ENCODE results near the gene ARHGEF12.

ARHGEF12 gene

DNA sequence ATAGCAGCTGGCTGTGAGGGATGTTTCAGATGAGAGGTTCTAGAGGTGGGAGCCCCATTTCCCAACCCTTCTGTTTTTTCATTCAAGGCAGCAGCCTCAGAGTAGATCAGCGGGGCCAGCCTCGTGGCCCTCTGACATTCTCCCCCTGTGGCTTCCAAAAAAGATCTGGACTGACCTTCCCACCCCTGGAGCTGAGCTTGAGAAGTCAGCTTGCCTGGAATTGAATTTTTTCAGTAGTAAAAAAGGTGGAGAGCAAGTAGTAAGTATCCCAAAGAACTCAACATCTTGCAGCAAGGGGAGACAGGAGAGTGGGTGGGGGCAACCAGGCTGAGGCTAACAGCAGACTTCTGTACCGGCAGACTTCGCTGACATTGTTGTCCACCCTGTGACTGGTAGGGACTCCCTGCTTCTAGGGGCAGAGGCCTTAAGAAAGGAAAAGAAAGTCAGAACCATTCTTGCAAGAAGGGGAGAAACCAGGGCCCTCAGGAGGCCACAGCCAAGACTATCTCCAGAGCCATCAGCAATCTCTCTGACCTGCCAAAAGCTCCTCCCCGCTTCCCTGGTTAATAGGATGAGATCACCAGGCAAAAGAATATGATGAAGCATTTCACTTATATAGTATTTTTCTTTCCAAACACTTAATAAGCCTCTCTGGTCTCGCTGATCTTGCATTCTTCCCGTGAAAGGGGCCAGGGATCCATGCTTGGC lies 173.3 kb downstream of the ARHGEF12 start:
- TF ChIP-seq CTCF (IDR thresholded peaks at IDR 0.05; ENCODE audit: poor library complexity, severe bottlenecking), result no peak
- Histone ChIP-seq H3K27me3 (ENCODE audit: insufficient read depth, poor library complexity, severe bottlenecking) (peaks cover 23% of the 10 kb centered on the region), H3K36me3 (ENCODE audit: low read depth) (no peaks in the 10 kb centered on the region), H3K4me1 (ENCODE audit: insufficient read depth, poor library complexity, severe bottlenecking) (no peaks in the 10 kb centered on the region), H3K4me3 (ENCODE audit: severe bottlenecking) (no peak overlapping the region), H3K27ac (ENCODE audit: poor library complexity, severe bottlenecking) (no peak overlapping the region), H3K9me3 (ENCODE audit: severe bottlenecking) (no peaks in the 10 kb centered on the region)
- DNase-seq (ENCODE audit: low spot score), result no peak
- ATAC-seq (ENCODE audit: low read depth), result no peak

GRCh38 chr11:120510406-120511115 lies 174.3 kb downstream of the ARHGEF12 start:
- peaks cover 17% of the 10 kb centered on the region for H3K27me3 ChIP-seq (ENCODE audit: insufficient read depth, poor library complexity, severe bottlenecking)
- no peak for DNase-seq (ENCODE audit: low spot score)
- H3K4me3 ChIP-seq (ENCODE audit: severe bottlenecking), result no peak overlapping the region
- TF ChIP-seq CTCF (IDR thresholded peaks at IDR 0.05; ENCODE audit: poor library complexity, severe bottlenecking), result no peak
- H3K27ac ChIP-seq (ENCODE audit: poor library complexity, severe bottlenecking), result no peak overlapping the region
- H3K4me1 ChIP-seq (ENCODE audit: insufficient read depth, poor library complexity, severe bottlenecking), result no peaks in the 10 kb centered on the region
- H3K36me3 ChIP-seq (ENCODE audit: low read depth), result no peaks in the 10 kb centered on the region
- no peak for ATAC-seq (ENCODE audit: low read depth)
- H3K9me3 ChIP-seq (ENCODE audit: severe bottlenecking), result no peaks in the 10 kb centered on the region

DNA sequence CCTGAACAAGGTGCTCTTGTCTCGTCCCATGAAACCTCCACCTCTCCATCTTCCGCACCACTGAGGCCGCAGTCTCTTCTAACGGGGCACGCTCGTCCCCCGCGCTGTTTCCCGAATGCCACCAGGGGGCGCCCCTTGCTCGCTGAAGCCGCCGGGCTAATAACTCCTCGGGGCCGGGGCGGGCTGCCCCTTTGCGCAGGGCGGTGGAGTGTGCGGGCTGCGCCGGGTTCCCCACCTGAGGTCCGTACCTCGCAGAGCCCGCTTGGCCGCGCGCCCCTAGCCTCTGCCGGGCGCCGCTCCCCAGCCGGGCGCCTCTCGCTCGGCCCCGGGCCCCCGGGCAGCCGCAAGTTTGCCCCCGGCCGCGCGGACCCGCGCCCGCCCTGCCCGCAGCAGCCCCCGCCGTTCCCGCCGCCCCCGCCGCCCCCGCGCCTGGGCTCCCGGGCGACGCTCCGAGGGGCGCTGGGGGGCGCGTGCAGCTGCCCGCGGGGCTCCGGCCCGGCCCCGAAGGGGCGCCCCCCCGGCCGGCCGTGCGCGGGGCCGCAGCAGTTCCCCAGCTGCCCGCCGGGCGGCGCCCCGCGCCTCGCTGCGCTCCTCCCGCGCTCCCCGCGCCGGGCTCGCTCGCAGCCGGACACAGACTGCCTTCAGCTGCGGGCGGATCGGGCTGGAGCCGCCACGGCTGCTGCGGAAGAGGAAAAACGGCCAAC lies 175.1 kb downstream of the ARHGEF12 start, which contains the start of gene GRIK4:
TSS of gene GRIK4 (plus strand) at position 633 of the 704 bp plus-strand sequence. CDS start 148,571 bp downstream, outside the sequence.
- ATAC-seq (ENCODE audit: low read depth) (peak; percentile 91), DNase-seq (ENCODE audit: low spot score) (no peak)
- peak; percentile 88 for TF ChIP-seq CTCF (IDR thresholded peaks at IDR 0.05; ENCODE audit: poor library complexity, severe bottlenecking)
- H3K27me3 ChIP-seq (ENCODE audit: insufficient read depth, poor library complexity, severe bottlenecking), result peaks cover 10% of the 10 kb centered on the region
- H3K4me3 ChIP-seq (ENCODE audit: severe bottlenecking), result peak within 1 kb of the TSS; percentile 41
- no peak within 1 kb of the TSS for H3K27ac ChIP-seq (ENCODE audit: poor library complexity, severe bottlenecking)
- no peaks in the 10 kb centered on the region for H3K4me1 ChIP-seq (ENCODE audit: insufficient read depth, poor library complexity, severe bottlenecking)
- no peaks in the 10 kb centered on the region for H3K36me3 ChIP-seq (ENCODE audit: low read depth)
- H3K9me3 ChIP-seq (ENCODE audit: severe bottlenecking), result no peaks in the 10 kb centered on the region

GRCh38 chr11:120511820-120512738 lies 175.9 kb downstream of the ARHGEF12 start:
- Histone ChIP-seq H3K4me1 (ENCODE audit: insufficient read depth, poor library complexity, severe bottlenecking) (no peaks in the 10 kb centered on the region), H3K27me3 (ENCODE audit: insufficient read depth, poor library complexity, severe bottlenecking) (peaks cover 4% of the 10 kb centered on the region), H3K4me3 (ENCODE audit: severe bottlenecking) (peak overlapping the region; percentile 41), H3K36me3 (ENCODE audit: low read depth) (no peaks in the 10 kb centered on the region), H3K27ac (ENCODE audit: poor library complexity, severe bottlenecking) (no peak overlapping the region), H3K9me3 (ENCODE audit: severe bottlenecking) (no peaks in the 10 kb centered on the region)
- no peak for DNase-seq (ENCODE audit: low spot score)
- ATAC-seq (ENCODE audit: low read depth), result no peak
- no peak for TF ChIP-seq CTCF (IDR thresholded peaks at IDR 0.05; ENCODE audit: poor library complexity, severe bottlenecking)

Measured in RWPE2 (cell line).